GM21786 (cell line): ENCODE data around the gene RPL29.

ENCODE experiments used
- ATAC-seq: cut with Tn5 transposase; IDR thresholded peaks from one replicate; pipeline ENCODE4 v1.9.1; 2021; ENCODE audit not compliant: unreplicated experiment

The RPL29 gene

DNA sequence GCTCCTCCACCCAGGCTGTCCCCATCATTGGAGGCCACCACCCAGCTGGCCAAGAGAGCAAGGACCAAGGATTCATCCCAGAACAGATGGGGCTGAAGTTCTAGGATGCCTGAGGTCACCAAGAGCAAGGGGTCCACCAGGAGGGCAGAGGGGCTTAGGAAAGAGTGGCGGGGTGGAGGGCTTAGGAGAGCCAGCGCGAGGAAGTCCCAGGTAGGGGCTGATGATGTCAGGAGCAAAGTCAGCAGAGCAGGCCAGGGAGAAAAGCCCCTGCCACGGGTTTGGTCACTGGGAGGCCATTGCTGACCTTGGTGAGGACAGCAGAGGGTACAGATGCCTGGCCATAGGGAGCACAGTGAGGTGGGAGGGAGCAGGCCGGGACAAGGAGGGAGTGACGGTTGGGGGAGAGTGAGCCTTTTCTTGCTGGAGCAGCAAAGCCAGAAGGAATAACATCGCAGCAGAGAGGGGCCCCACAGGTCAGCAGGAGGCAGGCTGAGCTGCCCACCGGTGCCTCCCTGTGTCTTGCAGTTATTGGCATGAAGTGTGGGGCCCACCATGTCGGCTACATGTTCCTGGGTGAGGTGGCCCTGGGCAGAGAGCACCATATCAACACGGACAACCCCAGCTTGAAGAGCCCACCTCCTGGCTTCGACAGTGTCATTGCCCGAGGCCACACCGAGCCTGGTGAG lies 48.3 kb downstream of the RPL29 start:
- ATAC-seq, result no peak

- no peak for ATAC-seq
These were observed 48.9 kb downstream of the RPL29 start for GRCh38 chr3:51946796-51947195.

GRCh38 chr3:51945926-51946705 lies 49.6 kb downstream of the RPL29 start:
- ATAC-seq, result no peak

- ATAC-seq, result no peak
These were observed 50.5 kb downstream of the RPL29 start for GRCh38 chr3:51945031-51945840.

- no peak for ATAC-seq
These were observed 51.2 kb downstream of the RPL29 start for GRCh38 chr3:51944451-51945021.
